Measurements from ENCODE around the gene CSHL1.
"Not testable (repeated sequence)": the region's sequence is repeated elsewhere in the genome, so short reads cannot be mapped to it uniquely, and the experiment has no call there.

DNA sequence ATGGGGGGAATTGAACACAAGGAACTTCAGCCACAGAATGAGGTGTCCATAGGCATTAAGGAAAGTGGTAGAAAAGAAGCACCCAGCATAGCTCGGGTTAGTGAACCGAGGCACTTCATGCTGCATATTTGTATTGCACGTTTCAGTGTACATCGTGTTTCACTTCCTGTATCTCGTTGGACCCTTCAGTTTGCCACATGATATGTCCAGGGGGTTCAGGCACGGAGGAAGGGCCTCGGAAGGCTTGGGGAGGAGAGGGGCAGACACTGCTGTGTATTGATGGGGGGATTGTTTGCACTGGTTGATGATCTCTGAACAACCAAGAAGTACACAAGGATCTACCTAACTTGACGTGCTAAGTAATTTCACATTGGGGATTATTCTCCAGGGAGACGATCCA, 11.3 kb upstream of the CSHL1 start:
- not testable (repeated sequence) for TF ChIP-seq EZH2 (IDR thresholded peaks at IDR 0.05; ENCODE audit: low read depth)
- TF ChIP-seq, protein P1, sequence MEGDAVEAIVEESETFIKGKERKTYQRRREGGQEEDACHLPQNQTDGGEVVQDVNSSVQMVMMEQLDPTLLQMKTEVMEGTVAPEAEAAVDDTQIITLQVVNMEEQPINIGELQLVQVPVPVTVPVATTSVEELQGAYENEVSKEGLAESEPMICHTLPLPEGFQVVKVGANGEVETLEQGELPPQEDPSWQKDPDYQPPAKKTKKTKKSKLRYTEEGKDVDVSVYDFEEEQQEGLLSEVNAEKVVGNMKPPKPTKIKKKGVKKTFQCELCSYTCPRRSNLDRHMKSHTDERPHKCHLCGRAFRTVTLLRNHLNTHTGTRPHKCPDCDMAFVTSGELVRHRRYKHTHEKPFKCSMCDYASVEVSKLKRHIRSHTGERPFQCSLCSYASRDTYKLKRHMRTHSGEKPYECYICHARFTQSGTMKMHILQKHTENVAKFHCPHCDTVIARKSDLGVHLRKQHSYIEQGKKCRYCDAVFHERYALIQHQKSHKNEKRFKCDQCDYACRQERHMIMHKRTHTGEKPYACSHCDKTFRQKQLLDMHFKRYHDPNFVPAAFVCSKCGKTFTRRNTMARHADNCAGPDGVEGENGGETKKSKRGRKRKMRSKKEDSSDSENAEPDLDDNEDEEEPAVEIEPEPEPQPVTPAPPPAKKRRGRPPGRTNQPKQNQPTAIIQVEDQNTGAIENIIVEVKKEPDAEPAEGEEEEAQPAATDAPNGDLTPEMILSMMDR (conservative IDR thresholded peaks at IDR 0.05), result not testable (repeated sequence)
